ENCODE data around the gene PEX26.

The PEX26 gene

GRCh38 chr22:18077639-18078328, at the start of gene PEX26:
Gene PEX26 (plus strand): TSS chr22:18077990. CDS start chr22:18078377, 387 bp downstream.
- no peak for TF ChIP-seq GATA2 (IDR thresholded peaks at IDR 0.05; ENCODE audit: low read depth, low read length)
- TF ChIP-seq GATA3 (IDR thresholded peaks at IDR 0.05; ENCODE audit: low read depth, low read length), result no peak

- TF ChIP-seq GATA2 (IDR thresholded peaks at IDR 0.05; ENCODE audit: low read depth, low read length) (no peak), GATA3 (IDR thresholded peaks at IDR 0.05; ENCODE audit: low read depth, low read length) (no peak)
Measured at GRCh38 chr22:18028817-18029527, 48.8 kb upstream of the PEX26 start.

- no peak for TF ChIP-seq GATA3 (IDR thresholded peaks at IDR 0.05; ENCODE audit: low read depth, low read length)
- TF ChIP-seq GATA2 (IDR thresholded peaks at IDR 0.05; ENCODE audit: low read depth, low read length), result no peak
Measured at GRCh38 chr22:18029686-18030267, 48.0 kb upstream of the PEX26 start.

- TF ChIP-seq GATA3 (IDR thresholded peaks at IDR 0.05; ENCODE audit: low read depth, low read length) (no peak), GATA2 (IDR thresholded peaks at IDR 0.05; ENCODE audit: low read depth, low read length) (no peak)
Measured at GRCh38 chr22:18031695-18032454, 45.9 kb upstream of the PEX26 start.

- no peak for TF ChIP-seq GATA2 (IDR thresholded peaks at IDR 0.05; ENCODE audit: low read depth, low read length)
- TF ChIP-seq GATA3 (IDR thresholded peaks at IDR 0.05; ENCODE audit: low read depth, low read length), result no peak
Measured at GRCh38 chr22:18032455-18033101, 45.2 kb upstream of the PEX26 start.

GRCh38 chr22:18033204-18033998, 44.4 kb upstream of the PEX26 start:
- no peak for TF ChIP-seq GATA3 (IDR thresholded peaks at IDR 0.05; ENCODE audit: low read depth, low read length)
- no peak for TF ChIP-seq GATA2 (IDR thresholded peaks at IDR 0.05; ENCODE audit: low read depth, low read length)

GRCh38 chr22:18034076-18034475, 43.7 kb upstream of the PEX26 start:
- TF ChIP-seq GATA3 (IDR thresholded peaks at IDR 0.05; ENCODE audit: low read depth, low read length), result no peak
- TF ChIP-seq GATA2 (IDR thresholded peaks at IDR 0.05; ENCODE audit: low read depth, low read length), result no peak

GRCh38 chr22:18035751-18036150, 42.0 kb upstream of the PEX26 start:
- TF ChIP-seq GATA2 (IDR thresholded peaks at IDR 0.05; ENCODE audit: low read depth, low read length) (no peak), GATA3 (IDR thresholded peaks at IDR 0.05; ENCODE audit: low read depth, low read length) (no peak)

- TF ChIP-seq GATA2 (IDR thresholded peaks at IDR 0.05; ENCODE audit: low read depth, low read length) (no peak), GATA3 (IDR thresholded peaks at IDR 0.05; ENCODE audit: low read depth, low read length) (no peak)
Measured at GRCh38 chr22:18042685-18043084, 35.1 kb upstream of the PEX26 start.

GRCh38 chr22:18044548-18045271, 33.1 kb upstream of the PEX26 start:
- no peak for TF ChIP-seq GATA2 (IDR thresholded peaks at IDR 0.05; ENCODE audit: low read depth, low read length)
- no peak for TF ChIP-seq GATA3 (IDR thresholded peaks at IDR 0.05; ENCODE audit: low read depth, low read length)

- TF ChIP-seq GATA3 (IDR thresholded peaks at IDR 0.05; ENCODE audit: low read depth, low read length), result no peak
Measured at GRCh38 chr22:18045794-18046193, 32.0 kb upstream of the PEX26 start.

GRCh38 chr22:18048041-18048440, 29.7 kb upstream of the PEX26 start:
- TF ChIP-seq GATA3 (IDR thresholded peaks at IDR 0.05; ENCODE audit: low read depth, low read length), result no peak

Measured in SH-SY5Y (cell line).